HL-60 (cell line): Measurements from ENCODE around the gene ZSCAN22.

Experiments used
- DNase-seq, 2 experiments: peaks; one replicate each; pipeline ENCODE4 v3.0.0-alpha.2; 2010 to 2020; ENCODE audit warnings: low read depth in 1 of 2, low spot score in 1 of 2
- H3K27ac ChIP-seq: fragments of 250-450 bp; sonication (Bioruptor Pico); replicated peaks from 2 replicates; pipeline ENCODE4 v1.5.1; 2020; ENCODE audit warnings: mild to moderate bottlenecking, moderate library complexity
- H3K27me3 ChIP-seq: fragments of 250-450 bp; sonication (Bioruptor Pico); 2 replicates; pipeline ENCODE4 v1.5.1; 2021; ENCODE audit warnings: mild to moderate bottlenecking, moderate library complexity; ENCODE audit not compliant: insufficient read depth, poor library complexity, severe bottlenecking
- H3K4me3 ChIP-seq: replicated peaks from 2 replicates; pipeline ENCODE4 v1.5.1; 2011; ENCODE audit warnings: mild to moderate bottlenecking, control low read depth, low read length; ENCODE audit not compliant: insufficient read depth
- CTCF ChIP-seq: IDR thresholded peaks from one replicate; pipeline ENCODE4 v1.5.1; 2011; ENCODE audit warnings: low read length, control low read depth, inconsistent platforms; ENCODE audit not compliant: insufficient read depth
- GABPA ChIP-seq: IDR thresholded peaks from 2 replicates; pipeline ENCODE4 v1.6.1; 2012; ENCODE audit warnings: low read depth
- POLR2AphosphoS5 ChIP-seq: IDR thresholded peaks from 2 replicates; pipeline ENCODE4 v1.6.1; 2012; ENCODE audit warnings: low read depth
- REST ChIP-seq: IDR thresholded peaks from 2 replicates; pipeline ENCODE4 v1.6.1; 2012; ENCODE audit warnings: low read depth; ENCODE audit not compliant: insufficient replicate concordance
- SPI1 ChIP-seq: IDR thresholded peaks from 2 replicates; pipeline ENCODE4 v1.6.1; 2012; ENCODE audit warnings: low read depth, mild to moderate bottlenecking, borderline replicate concordance

The ZSCAN22 gene

GRCh38 chr19:58332697-58333096 lies 5.9 kb downstream of the ZSCAN22 start:
- Histone ChIP-seq H3K4me3 (no peak overlapping the region), H3K27me3 (no peaks in the 10 kb centered on the region), H3K27ac (no peak overlapping the region)
- TF ChIP-seq SPI1 (no peak), REST (no peak), GABPA (no peak), CTCF (no peak), POLR2AphosphoS5 (no peak)
- DNase-seq = no peak

GRCh38 chr19:58334691-58335249 lies 8.0 kb downstream of the ZSCAN22 start:
- Histone ChIP-seq H3K27me3 (no peaks in the 10 kb centered on the region), H3K4me3 (no peak overlapping the region), H3K27ac (no peak overlapping the region)
- no peak for DNase-seq
- no peak for TF ChIP-seq GABPA
- TF ChIP-seq POLR2AphosphoS5 = no peak
- no peak for TF ChIP-seq SPI1
- no peak for TF ChIP-seq CTCF
- TF ChIP-seq REST = no peak

- DNase-seq = no peak
These were observed 8.8 kb downstream of the ZSCAN22 start for GRCh38 chr19:58335630-58336029.

More at GRCh38 chr19:58335630-58336029, 8.8 kb downstream of the ZSCAN22 start:
- no peaks in the 10 kb centered on the region for H3K27me3 ChIP-seq
- H3K4me3 ChIP-seq = no peak overlapping the region
- TF ChIP-seq GABPA (no peak), POLR2AphosphoS5 (no peak), SPI1 (no peak), CTCF (no peak), REST (no peak)
- no peak overlapping the region for H3K27ac ChIP-seq
